Keratinocyte (primary cell): ENCODE results near the gene SEPTIN1.

ENCODE experiments used
- CTCF ChIP-seq, 3 experiments: IDR thresholded peaks in 1 of 3; conservative IDR thresholded peaks in 1 of 3; optimal IDR thresholded peaks in 1 of 3; 2 replicates in 2 of 3; 3 replicates in 1 of 3; pipeline versions ENCODE3 to v1.5.1; 2011; ENCODE audit warnings: low read length in 3 of 3, mild to moderate bottlenecking in 3 of 3, moderate library complexity in 2 of 3, control low read depth in 1 of 3, inconsistent platforms in 1 of 3; ENCODE audit not compliant: insufficient read depth in 2 of 3; ENCODE audit errors: extremely low read depth in 1 of 3
- EZH2 ChIP-seq: IDR thresholded peaks from one replicate; pipeline ENCODE4 v1.6.1; 2012; ENCODE audit warnings: inconsistent platforms, mild to moderate bottlenecking, low read length, moderate library complexity

GRCh38 chr16:30369938-30370455 lies 12.4 kb downstream of the SEPTIN1 start:
- no peak for TF ChIP-seq CTCF (optimal IDR thresholded peaks at IDR 0.05 in 1 of 3, IDR thresholded peaks at IDR 0.05 in 1 of 3, conservative IDR thresholded peaks at IDR 0.05 in 1 of 3; ENCODE audit: extremely low read depth in 1 of 3, insufficient read depth in 2 of 3, low read length in 3 of 3)
- TF ChIP-seq EZH2 = no peak
